Panc1 (cell line): ENCODE results near the gene UGDH. TPM values are rescaled to one million over a fixed set of nuclear protein-coding genes. Genes with fewer than 3 reads are reported as not detected.

ENCODE experiments used
- ATAC-seq: fragments of 200-7000 bp; cut with Tn5 transposase; 2 replicates; pipeline ENCODE4 v1.9.1; 2020; ENCODE audit warnings: mild to moderate bottlenecking, moderate library complexity
- BruUV-seq: library from RNA; stranded (reverse); fragments of 400-500 nt; replicated peaks from 2 replicates; lab custom pipeline; 2021; lab: Mats Ljungman, UMichigan
- CTCF ChIA-PET: fragments of 300-600 bp; sonication (Branson Sonifier 250); formaldehyde crosslinking; loops from one replicate; lab custom pipeline; 2022; ENCODE audit warnings: antibody characterized with exemption; lab: Charles Lee
- POLR2A ChIA-PET: fragments of 300-600 bp; sonication (Branson Sonifier 250); formaldehyde crosslinking; loops from one replicate; lab custom pipeline; 2022; ENCODE audit warnings: antibody characterized with exemption; lab: Charles Lee
- DNase-seq: peaks from one replicate; pipeline ENCODE4 v3.0.0-alpha.2; 2010; ENCODE audit warnings: low read depth, low spot score
- H3K27ac ChIP-seq: 2 replicates; pipeline ENCODE4 v1.5.1; 2011; ENCODE audit warnings: mild to moderate bottlenecking, low read length, inconsistent platforms
- H3K27me3 ChIP-seq: fragments of 200-500 bp; sonication (Bioruptor generic); 2 replicates; pipeline ENCODE4 v1.6.0; 2014; ENCODE audit warnings: low read length, inconsistent platforms; ENCODE audit not compliant: control insufficient read depth, insufficient read depth
- H3K36me3 ChIP-seq: fragments of 200-500 bp; sonication (Bioruptor generic); 2 replicates; pipeline ENCODE4 v1.5.1; 2014; ENCODE audit warnings: inconsistent platforms, mild to moderate bottlenecking, low read length, moderate library complexity; ENCODE audit not compliant: control insufficient read depth, insufficient read depth
- H3K4me1 ChIP-seq: 2 replicates; pipeline ENCODE4 v1.5.1; 2011; ENCODE audit warnings: inconsistent platforms, mild to moderate bottlenecking, low read length, moderate library complexity; ENCODE audit not compliant: control insufficient read depth, insufficient read depth
- H3K4me3 ChIP-seq, 2 experiments: 2 replicates each; pipeline ENCODE4 v1.5.1; 2011 to 2012; ENCODE audit warnings: low read depth in 2 of 2, low read length in 2 of 2, mild to moderate bottlenecking in 2 of 2, inconsistent platforms in 1 of 2, moderate library complexity in 1 of 2
- H3K9me3 ChIP-seq: fragments of 200-500 bp; sonication (Bioruptor generic); 2 replicates; pipeline ENCODE4 v1.5.1; 2014; ENCODE audit warnings: low read depth, mild to moderate bottlenecking, inconsistent platforms, low read length, moderate library complexity; ENCODE audit not compliant: control insufficient read depth, insufficient read depth
- POLR2AphosphoS5 ChIP-seq: IDR thresholded peaks from 2 replicates; pipeline ENCODE4 v1.6.1; 2012; ENCODE audit warnings: mild to moderate bottlenecking, low read depth, low read length, moderate library complexity
- REST ChIP-seq, 2 experiments: IDR thresholded peaks; 2 replicates each; pipeline ENCODE4 v1.6.1; 2011 to 2012; ENCODE audit warnings: low read depth in 2 of 2, control low read depth in 1 of 2, low read length in 1 of 2, mild to moderate bottlenecking in 1 of 2, moderate library complexity in 1 of 2; ENCODE audit not compliant: insufficient read depth in 1 of 2
- TCF7L2 ChIP-seq: IDR thresholded peaks from 2 replicates; pipeline ENCODE4 v1.6.1; 2011; ENCODE audit warnings: mild to moderate bottlenecking, low read depth, low read length, inconsistent platforms
- in situ Hi-C: cut with HindIII; loops from 2 replicates; pipeline ENCODE4 v1.10.0; 2016; ENCODE audit warnings: low sequenced_read_pairs, low pct_unique_long_range_greater_than_20kb
- intact Hi-C: fragments of 100-400 bp; cut with micrococcal nuclease; formaldehyde crosslinking; loops from one replicate; pipeline ENCODE4 v1.10.0; 2022; ENCODE audit not compliant: unreplicated experiment
- total RNA-seq: library from RNA; stranded (reverse); gene quantifications from one replicate; pipeline ENCODE4 v1.2.1, GENCODE V29; 2021; ENCODE audit not compliant: unreplicated experiment
- TF ChIP-seq, protein P1 (sequence below): fragments of 450-650 bp; IDR thresholded peaks from 2 replicates; pipeline ENCODE4 v1.5.1; 2017; ENCODE audit warnings: mild to moderate bottlenecking

Gene UGDH
- total RNA-seq, 1 experiment from 2014 or later, result 373 TPM

- DNase-seq (no peak), ATAC-seq (no peak)
- no peaks in the 10 kb centered on the region for H3K9me3 ChIP-seq
- no peaks in the 10 kb centered on the region for H3K4me1 ChIP-seq
- peaks cover 6% of the 10 kb centered on the region for H3K36me3 ChIP-seq
- in situ Hi-C loops, result no loop called here
- CTCF ChIA-PET, result no interaction called here
- no peak overlapping the region for H3K27ac ChIP-seq
- TF ChIP-seq, protein P1, sequence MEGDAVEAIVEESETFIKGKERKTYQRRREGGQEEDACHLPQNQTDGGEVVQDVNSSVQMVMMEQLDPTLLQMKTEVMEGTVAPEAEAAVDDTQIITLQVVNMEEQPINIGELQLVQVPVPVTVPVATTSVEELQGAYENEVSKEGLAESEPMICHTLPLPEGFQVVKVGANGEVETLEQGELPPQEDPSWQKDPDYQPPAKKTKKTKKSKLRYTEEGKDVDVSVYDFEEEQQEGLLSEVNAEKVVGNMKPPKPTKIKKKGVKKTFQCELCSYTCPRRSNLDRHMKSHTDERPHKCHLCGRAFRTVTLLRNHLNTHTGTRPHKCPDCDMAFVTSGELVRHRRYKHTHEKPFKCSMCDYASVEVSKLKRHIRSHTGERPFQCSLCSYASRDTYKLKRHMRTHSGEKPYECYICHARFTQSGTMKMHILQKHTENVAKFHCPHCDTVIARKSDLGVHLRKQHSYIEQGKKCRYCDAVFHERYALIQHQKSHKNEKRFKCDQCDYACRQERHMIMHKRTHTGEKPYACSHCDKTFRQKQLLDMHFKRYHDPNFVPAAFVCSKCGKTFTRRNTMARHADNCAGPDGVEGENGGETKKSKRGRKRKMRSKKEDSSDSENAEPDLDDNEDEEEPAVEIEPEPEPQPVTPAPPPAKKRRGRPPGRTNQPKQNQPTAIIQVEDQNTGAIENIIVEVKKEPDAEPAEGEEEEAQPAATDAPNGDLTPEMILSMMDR, result no peak
- TF ChIP-seq REST (IDR thresholded peaks at IDR 0.05; ENCODE audit: insufficient read depth in 1 of 2, low read depth in 2 of 2, low read length in 1 of 2) (no peak), POLR2AphosphoS5 (no peak), TCF7L2 (no peak)
- intact Hi-C loops, result no loop called here
- no peaks in the 10 kb centered on the region for H3K27me3 ChIP-seq
- BruUV-seq, result no TSS peak
- H3K4me3 ChIP-seq, result no peak overlapping the region
- POLR2A ChIA-PET, result interaction anchor here (0.7 kb wide), 1 partner anchor 15 kb away, joined by 5 read pairs; no protein-coding TSS in a partner anchor
Observed at GRCh38 chr4:39466747-39467146, 60.5 kb downstream of the UGDH start.

DNA sequence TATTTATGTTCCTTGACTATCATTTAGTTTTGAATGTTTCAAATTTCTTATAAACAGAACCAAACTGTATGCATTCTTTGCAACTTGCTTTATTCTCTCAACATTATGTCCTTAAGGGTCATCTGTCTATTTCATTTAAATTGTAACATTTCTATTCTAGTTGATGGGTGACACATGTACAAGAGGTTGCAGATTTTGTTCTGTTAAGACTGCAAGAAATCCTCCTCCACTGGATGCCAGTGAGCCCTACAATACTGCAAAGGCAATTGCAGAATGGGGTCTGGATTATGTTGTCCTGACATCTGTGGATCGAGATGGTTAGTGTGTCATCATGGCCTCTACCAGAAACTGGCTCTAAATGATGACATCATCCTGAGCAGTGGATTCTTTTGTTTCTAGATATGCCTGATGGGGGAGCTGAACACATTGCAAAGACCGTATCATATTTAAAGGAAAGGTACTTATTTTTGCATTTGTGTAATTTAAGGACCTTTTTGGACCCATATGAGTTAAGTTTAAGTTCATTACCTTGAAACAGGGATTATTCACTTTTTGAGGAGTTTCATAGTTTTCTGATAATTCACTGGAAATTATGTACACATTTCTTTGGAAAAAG is 62.2 kb downstream of the UGDH start:
- Histone ChIP-seq H3K9me3 (no peaks in the 10 kb centered on the region), H3K36me3 (peaks cover 4% of the 10 kb centered on the region; the same call in 1 of the 2 replicates), H3K27me3 (no peaks in the 10 kb centered on the region), H3K4me3 (no peak overlapping the region), H3K27ac (no peak overlapping the region; the same call in 1 of the 2 replicates), H3K4me1 (no peaks in the 10 kb centered on the region)
- DNase-seq (no peak), ATAC-seq (peak; percentile 69; the same call in 1 of the 2 replicates)
- CTCF ChIA-PET, result no interaction called here
- in situ Hi-C loops, result no loop called here
- TF ChIP-seq POLR2AphosphoS5 (no peak), REST (IDR thresholded peaks at IDR 0.05; ENCODE audit: insufficient read depth in 1 of 2, low read depth in 2 of 2, low read length in 1 of 2) (no peak), TCF7L2 (no peak)
- TF ChIP-seq, protein P1, result 0 out of 2 replicates have a peak, but pooled peaks have one; percentile 18
- intact Hi-C loops, result no loop called here
- POLR2A ChIA-PET, result no interaction called here
- BruUV-seq, result no TSS peak
